Panc1 (cell line): ENCODE measurements around the gene ATP6V0A4. TPM values are rescaled to one million over a fixed set of nuclear protein-coding genes. Genes with fewer than 3 reads are reported as not detected.

Source experiments
- ATAC-seq: fragments of 200-7000 bp; cut with Tn5 transposase; 2 replicates; pipeline ENCODE4 v1.9.1; 2020; ENCODE audit warnings: mild to moderate bottlenecking, moderate library complexity
- BruUV-seq: library from RNA; stranded (reverse); fragments of 400-500 nt; replicated peaks from 2 replicates; lab custom pipeline; 2021; lab: Mats Ljungman, UMichigan
- CTCF ChIA-PET: fragments of 300-600 bp; sonication (Branson Sonifier 250); formaldehyde crosslinking; loops from one replicate; lab custom pipeline; 2022; ENCODE audit warnings: antibody characterized with exemption; lab: Charles Lee
- POLR2A ChIA-PET: fragments of 300-600 bp; sonication (Branson Sonifier 250); formaldehyde crosslinking; loops from one replicate; lab custom pipeline; 2022; ENCODE audit warnings: antibody characterized with exemption; lab: Charles Lee
- DNase-seq: peaks from one replicate; pipeline ENCODE4 v3.0.0-alpha.2; 2010; ENCODE audit warnings: low read depth, low spot score
- H3K27ac ChIP-seq: 2 replicates; pipeline ENCODE4 v1.5.1; 2011; ENCODE audit warnings: mild to moderate bottlenecking, low read length, inconsistent platforms
- H3K27me3 ChIP-seq: fragments of 200-500 bp; sonication (Bioruptor generic); 2 replicates; pipeline ENCODE4 v1.6.0; 2014; ENCODE audit warnings: low read length, inconsistent platforms; ENCODE audit not compliant: control insufficient read depth, insufficient read depth
- H3K36me3 ChIP-seq: fragments of 200-500 bp; sonication (Bioruptor generic); 2 replicates; pipeline ENCODE4 v1.5.1; 2014; ENCODE audit warnings: inconsistent platforms, mild to moderate bottlenecking, low read length, moderate library complexity; ENCODE audit not compliant: control insufficient read depth, insufficient read depth
- H3K4me1 ChIP-seq: 2 replicates; pipeline ENCODE4 v1.5.1; 2011; ENCODE audit warnings: inconsistent platforms, mild to moderate bottlenecking, low read length, moderate library complexity; ENCODE audit not compliant: control insufficient read depth, insufficient read depth
- H3K4me3 ChIP-seq, 2 experiments: 2 replicates each; pipeline ENCODE4 v1.5.1; 2011 to 2012; ENCODE audit warnings: low read depth in 2 of 2, low read length in 2 of 2, mild to moderate bottlenecking in 2 of 2, inconsistent platforms in 1 of 2, moderate library complexity in 1 of 2
- H3K9me3 ChIP-seq: fragments of 200-500 bp; sonication (Bioruptor generic); 2 replicates; pipeline ENCODE4 v1.5.1; 2014; ENCODE audit warnings: low read depth, mild to moderate bottlenecking, inconsistent platforms, low read length, moderate library complexity; ENCODE audit not compliant: control insufficient read depth, insufficient read depth
- POLR2AphosphoS5 ChIP-seq: IDR thresholded peaks from 2 replicates; pipeline ENCODE4 v1.6.1; 2012; ENCODE audit warnings: mild to moderate bottlenecking, low read depth, low read length, moderate library complexity
- SIN3A ChIP-seq: IDR thresholded peaks from 2 replicates; pipeline ENCODE4 v1.6.1; 2012; ENCODE audit warnings: low read depth, mild to moderate bottlenecking, low read length, moderate library complexity, borderline replicate concordance; ENCODE audit not compliant: insufficient read depth
- TCF7L2 ChIP-seq: IDR thresholded peaks from 2 replicates; pipeline ENCODE4 v1.6.1; 2011; ENCODE audit warnings: mild to moderate bottlenecking, low read depth, low read length, inconsistent platforms
- in situ Hi-C: cut with HindIII; loops from 2 replicates; pipeline ENCODE4 v1.10.0; 2016; ENCODE audit warnings: low sequenced_read_pairs, low pct_unique_long_range_greater_than_20kb
- intact Hi-C: fragments of 100-400 bp; cut with micrococcal nuclease; formaldehyde crosslinking; loops from one replicate; pipeline ENCODE4 v1.10.0; 2022; ENCODE audit not compliant: unreplicated experiment
- total RNA-seq: library from RNA; stranded (reverse); gene quantifications from one replicate; pipeline ENCODE4 v1.2.1, GENCODE V29; 2021; ENCODE audit not compliant: unreplicated experiment
- TF ChIP-seq, protein P1 (sequence below): fragments of 450-650 bp; IDR thresholded peaks from 2 replicates; pipeline ENCODE4 v1.5.1; 2017; ENCODE audit warnings: mild to moderate bottlenecking
- TF ChIP-seq, protein P2 (sequence below), 2 experiments: IDR thresholded peaks; 2 replicates each; pipeline ENCODE4 v1.6.1; 2011 to 2012; ENCODE audit warnings: low read depth in 2 of 2, control low read depth in 1 of 2, low read length in 1 of 2, mild to moderate bottlenecking in 1 of 2, moderate library complexity in 1 of 2; ENCODE audit not compliant: insufficient read depth in 1 of 2

Gene ATP6V0A4
- total RNA-seq, 1 experiment from 2014 or later = 0.15 TPM

- intact Hi-C loops = no loop called here
- ATAC-seq (no peak), DNase-seq (no peak)
- Histone ChIP-seq H3K9me3 (no peaks in the 10 kb centered on the region), H3K27me3 (peaks cover 13% of the 10 kb centered on the region), H3K4me1 (peaks cover 8% of the 10 kb centered on the region), H3K4me3 (no peak overlapping the region), H3K36me3 (no peaks in the 10 kb centered on the region), H3K27ac (no peak overlapping the region)
- in situ Hi-C loops = no loop called here
- TF ChIP-seq, protein P1, sequence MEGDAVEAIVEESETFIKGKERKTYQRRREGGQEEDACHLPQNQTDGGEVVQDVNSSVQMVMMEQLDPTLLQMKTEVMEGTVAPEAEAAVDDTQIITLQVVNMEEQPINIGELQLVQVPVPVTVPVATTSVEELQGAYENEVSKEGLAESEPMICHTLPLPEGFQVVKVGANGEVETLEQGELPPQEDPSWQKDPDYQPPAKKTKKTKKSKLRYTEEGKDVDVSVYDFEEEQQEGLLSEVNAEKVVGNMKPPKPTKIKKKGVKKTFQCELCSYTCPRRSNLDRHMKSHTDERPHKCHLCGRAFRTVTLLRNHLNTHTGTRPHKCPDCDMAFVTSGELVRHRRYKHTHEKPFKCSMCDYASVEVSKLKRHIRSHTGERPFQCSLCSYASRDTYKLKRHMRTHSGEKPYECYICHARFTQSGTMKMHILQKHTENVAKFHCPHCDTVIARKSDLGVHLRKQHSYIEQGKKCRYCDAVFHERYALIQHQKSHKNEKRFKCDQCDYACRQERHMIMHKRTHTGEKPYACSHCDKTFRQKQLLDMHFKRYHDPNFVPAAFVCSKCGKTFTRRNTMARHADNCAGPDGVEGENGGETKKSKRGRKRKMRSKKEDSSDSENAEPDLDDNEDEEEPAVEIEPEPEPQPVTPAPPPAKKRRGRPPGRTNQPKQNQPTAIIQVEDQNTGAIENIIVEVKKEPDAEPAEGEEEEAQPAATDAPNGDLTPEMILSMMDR = no peak
- TF ChIP-seq, protein P2, sequence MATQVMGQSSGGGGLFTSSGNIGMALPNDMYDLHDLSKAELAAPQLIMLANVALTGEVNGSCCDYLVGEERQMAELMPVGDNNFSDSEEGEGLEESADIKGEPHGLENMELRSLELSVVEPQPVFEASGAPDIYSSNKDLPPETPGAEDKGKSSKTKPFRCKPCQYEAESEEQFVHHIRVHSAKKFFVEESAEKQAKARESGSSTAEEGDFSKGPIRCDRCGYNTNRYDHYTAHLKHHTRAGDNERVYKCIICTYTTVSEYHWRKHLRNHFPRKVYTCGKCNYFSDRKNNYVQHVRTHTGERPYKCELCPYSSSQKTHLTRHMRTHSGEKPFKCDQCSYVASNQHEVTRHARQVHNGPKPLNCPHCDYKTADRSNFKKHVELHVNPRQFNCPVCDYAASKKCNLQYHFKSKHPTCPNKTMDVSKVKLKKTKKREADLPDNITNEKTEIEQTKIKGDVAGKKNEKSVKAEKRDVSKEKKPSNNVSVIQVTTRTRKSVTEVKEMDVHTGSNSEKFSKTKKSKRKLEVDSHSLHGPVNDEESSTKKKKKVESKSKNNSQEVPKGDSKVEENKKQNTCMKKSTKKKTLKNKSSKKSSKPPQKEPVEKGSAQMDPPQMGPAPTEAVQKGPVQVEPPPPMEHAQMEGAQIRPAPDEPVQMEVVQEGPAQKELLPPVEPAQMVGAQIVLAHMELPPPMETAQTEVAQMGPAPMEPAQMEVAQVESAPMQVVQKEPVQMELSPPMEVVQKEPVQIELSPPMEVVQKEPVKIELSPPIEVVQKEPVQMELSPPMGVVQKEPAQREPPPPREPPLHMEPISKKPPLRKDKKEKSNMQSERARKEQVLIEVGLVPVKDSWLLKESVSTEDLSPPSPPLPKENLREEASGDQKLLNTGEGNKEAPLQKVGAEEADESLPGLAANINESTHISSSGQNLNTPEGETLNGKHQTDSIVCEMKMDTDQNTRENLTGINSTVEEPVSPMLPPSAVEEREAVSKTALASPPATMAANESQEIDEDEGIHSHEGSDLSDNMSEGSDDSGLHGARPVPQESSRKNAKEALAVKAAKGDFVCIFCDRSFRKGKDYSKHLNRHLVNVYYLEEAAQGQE (IDR thresholded peaks at IDR 0.05; ENCODE audit: insufficient read depth in 1 of 2, low read depth in 2 of 2, low read length in 1 of 2) = no peak
- no peak for TF ChIP-seq TCF7L2
- TF ChIP-seq SIN3A = no peak
- CTCF ChIA-PET = no interaction called here
- BruUV-seq = no TSS peak
- POLR2A ChIA-PET = no interaction called here
Measured at GRCh38 chr7:138661069-138661635, 136.8 kb downstream of the ATP6V0A4 start.

- no peak for ATAC-seq
Measured at GRCh38 chr7:138658889-138659288, 139.1 kb downstream of the ATP6V0A4 start.

More at GRCh38 chr7:138658889-138659288, 139.1 kb downstream of the ATP6V0A4 start:
- no peak for DNase-seq
- ChIA-PET POLR2A (no interaction called here), CTCF (no interaction called here)
- Histone ChIP-seq H3K4me3 (no peak overlapping the region), H3K27ac (no peak overlapping the region), H3K4me1 (peaks cover 4% of the 10 kb centered on the region; the same call in 1 of the 2 replicates), H3K36me3 (no peaks in the 10 kb centered on the region), H3K27me3 (peaks cover 7% of the 10 kb centered on the region; the same call in 1 of the 2 replicates), H3K9me3 (peaks cover 3% of the 10 kb centered on the region; the same call in 1 of the 2 replicates)
- in situ Hi-C loops (no loop called here), intact Hi-C loops (no loop called here)
- TF ChIP-seq, protein P2 (IDR thresholded peaks at IDR 0.05; ENCODE audit: insufficient read depth in 1 of 2, low read depth in 2 of 2, low read length in 1 of 2) = no peak
- TF ChIP-seq POLR2AphosphoS5 = no peak
- no peak for TF ChIP-seq SIN3A
- TF ChIP-seq, protein P1 = no peak
- TF ChIP-seq TCF7L2 = no peak
- no TSS peak for BruUV-seq
